COR-L47 (cell line): Measurements from ENCODE around the gene ASB8.

Source experiments
- DNase-seq: peaks from one replicate; lab custom pipeline; 2025; lab: John Stamatoyannopoulos, UW

The ASB8 gene

DNA sequence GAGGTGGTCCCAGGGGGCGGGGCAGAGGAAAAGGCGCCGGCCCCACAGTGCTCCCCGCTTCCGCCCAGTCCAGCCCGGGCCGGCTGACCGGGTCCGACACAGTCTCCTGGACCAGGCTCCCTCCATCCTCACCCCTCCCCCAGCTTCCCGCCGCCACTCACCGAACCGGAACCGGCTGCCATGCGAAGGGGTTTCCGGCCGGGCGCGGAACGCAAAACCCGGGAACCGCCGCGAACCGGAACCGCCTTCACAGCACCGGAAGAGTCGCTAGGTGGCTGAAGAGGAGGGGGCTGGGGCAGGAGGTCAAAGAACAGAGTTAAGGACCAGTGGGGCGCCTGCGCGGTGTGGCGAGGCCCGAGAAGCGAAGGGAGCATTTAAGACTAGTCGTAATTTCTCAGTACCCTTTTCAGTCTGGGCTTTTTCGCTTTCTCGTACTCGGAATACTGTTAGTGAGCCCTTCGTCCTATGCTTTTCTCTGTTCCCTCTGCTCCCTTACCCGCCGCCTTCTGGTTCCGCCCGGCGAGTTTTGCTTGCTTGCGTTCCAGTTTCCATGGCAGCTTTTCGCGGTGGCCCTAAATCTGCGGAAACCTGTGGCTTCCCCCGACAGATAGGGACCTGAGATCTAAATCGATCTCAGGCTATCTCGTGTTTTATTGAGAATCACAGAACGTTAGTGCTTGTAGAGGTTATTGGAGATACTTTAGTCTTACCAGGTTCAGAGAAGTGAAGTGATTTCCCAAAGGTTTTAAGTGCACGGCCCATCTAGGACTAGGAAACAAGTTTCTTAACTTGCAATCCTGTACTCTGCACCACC lies 51.2 kb downstream of the ASB8 start, which contains the start of gene SENP1:
TSS of gene SENP1 (minus strand) at position 213 of the 814 bp plus-strand sequence. CDS start 4,607 bp downstream, outside the sequence.
- DNase-seq, result peak; percentile 84

DNA sequence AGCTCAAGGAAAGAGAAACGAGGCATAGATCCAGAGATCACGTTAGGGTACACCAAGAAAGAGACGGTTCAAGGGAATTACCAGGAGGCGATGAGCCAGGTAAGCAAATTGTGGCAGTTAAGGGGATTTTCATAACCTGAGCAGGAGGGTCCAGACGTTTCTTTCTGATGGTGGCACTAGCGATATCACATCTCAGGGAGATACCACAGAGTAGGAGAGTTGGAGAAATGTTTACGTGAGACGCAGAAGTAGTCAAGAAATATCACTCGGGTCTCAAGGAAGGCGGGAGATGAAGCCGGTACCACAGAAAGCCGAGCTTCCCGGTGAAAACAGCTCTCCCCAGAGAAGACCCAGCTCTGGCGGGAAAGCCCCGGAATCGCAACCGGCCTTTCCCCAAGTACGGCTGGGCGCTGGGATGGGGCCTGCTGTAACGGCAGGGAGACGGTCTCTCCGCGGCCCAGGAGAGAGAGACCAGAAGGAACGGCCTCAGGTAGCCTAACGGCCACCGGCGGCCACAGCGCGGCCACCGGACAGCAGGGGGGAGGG lies 51.9 kb downstream of the ASB8 start:
- no peak for DNase-seq

DNA sequence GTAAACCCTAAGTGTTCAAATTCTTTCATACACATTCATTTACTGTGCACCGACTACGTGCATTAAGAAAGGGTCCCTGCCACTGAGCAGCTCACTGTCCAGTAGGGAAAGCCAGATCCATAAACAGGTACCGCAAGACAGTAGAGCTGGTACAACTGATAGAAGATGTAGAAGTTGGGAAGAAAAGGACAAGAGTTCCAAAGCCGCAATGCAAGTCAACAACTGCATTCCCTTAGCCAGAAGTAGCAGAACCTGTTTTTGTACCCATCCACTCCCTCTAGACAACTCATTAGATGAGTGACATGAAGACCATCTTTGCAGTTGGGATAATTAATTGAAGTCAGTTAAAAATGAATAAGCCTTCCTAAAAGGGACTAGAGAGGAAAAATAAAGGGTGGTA lies 52.8 kb downstream of the ASB8 start:
- DNase-seq, result no peak
